ENCODE results near the gene SMARCA5. TPM values are rescaled to one million over a fixed set of nuclear protein-coding genes. Genes with fewer than 3 reads are reported as not detected.
A peak's percentile ranks its signal among the peaks of the same experiment; 100 is the strongest.

The SMARCA5 gene
- total RNA-seq, 2 donors from 2014 or later, result 34.5 to 41.2 TPM

DNA sequence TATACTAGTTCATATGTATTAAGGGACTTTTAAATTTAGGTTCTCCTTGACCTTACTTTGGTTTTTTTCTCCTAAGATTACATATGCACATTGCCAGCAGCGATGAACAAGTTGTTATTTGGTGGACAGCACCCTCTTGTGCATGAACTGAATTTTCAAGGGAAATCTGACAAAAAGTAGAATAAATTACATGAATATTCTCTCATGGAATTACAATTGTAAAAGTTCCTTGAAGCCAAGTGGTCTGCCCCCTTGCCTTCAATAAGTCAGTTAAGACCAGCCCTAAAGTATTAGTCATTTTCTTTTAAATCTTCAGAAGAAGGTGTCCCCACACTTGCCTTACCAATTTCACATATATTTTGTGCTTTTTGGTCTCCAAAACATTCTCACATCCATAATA lies 30.7 kb upstream of the SMARCA5 start:
- intact Hi-C loops (cut with DNase I), result loop anchor here (5.0 kb wide), 1 partner anchor 281 kb away; no protein-coding TSS in a partner anchor

DNA sequence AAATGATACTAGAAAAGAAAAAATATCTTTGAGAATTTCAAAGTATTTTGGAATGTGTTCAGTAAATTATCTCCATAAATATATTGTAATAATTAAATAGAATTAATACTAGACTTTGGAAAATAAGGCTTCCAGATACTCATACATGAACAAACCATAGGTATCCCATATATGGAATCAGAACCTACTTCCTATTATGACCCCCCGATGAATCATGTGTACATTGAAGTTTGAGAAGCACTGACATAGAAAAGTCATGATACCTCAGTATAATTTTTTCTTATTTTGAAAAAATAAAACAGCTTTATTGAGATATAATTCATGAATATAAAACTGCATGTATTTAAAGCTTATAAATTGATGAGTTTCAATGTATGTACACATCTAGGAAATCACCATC lies 27.2 kb upstream of the SMARCA5 start:
- no peaks in the 10 kb centered on the region for H3K4me1 ChIP-seq
- H3K36me3 ChIP-seq, result no peaks in the 10 kb centered on the region
- no peaks in the 10 kb centered on the region for H3K9me3 ChIP-seq
- H3K4me3 ChIP-seq, result no peak overlapping the region
- H3K27me3 ChIP-seq, result no peaks in the 10 kb centered on the region
- TF ChIP-seq, protein P1, sequence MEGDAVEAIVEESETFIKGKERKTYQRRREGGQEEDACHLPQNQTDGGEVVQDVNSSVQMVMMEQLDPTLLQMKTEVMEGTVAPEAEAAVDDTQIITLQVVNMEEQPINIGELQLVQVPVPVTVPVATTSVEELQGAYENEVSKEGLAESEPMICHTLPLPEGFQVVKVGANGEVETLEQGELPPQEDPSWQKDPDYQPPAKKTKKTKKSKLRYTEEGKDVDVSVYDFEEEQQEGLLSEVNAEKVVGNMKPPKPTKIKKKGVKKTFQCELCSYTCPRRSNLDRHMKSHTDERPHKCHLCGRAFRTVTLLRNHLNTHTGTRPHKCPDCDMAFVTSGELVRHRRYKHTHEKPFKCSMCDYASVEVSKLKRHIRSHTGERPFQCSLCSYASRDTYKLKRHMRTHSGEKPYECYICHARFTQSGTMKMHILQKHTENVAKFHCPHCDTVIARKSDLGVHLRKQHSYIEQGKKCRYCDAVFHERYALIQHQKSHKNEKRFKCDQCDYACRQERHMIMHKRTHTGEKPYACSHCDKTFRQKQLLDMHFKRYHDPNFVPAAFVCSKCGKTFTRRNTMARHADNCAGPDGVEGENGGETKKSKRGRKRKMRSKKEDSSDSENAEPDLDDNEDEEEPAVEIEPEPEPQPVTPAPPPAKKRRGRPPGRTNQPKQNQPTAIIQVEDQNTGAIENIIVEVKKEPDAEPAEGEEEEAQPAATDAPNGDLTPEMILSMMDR (IDR thresholded peaks at IDR 0.05), result no peak
- H3K27ac ChIP-seq, result no peak overlapping the region
- no peak for DNase-seq
- no peak overlapping the region for H3K9ac ChIP-seq (ENCODE audit: low read depth in 2 of 2, low read length in 2 of 2)
- intact Hi-C loops (cut with DNase I), result no loop called here

More for the DNA sequence above, 30.7 kb upstream of the SMARCA5 start:
- Histone ChIP-seq H3K27me3 (no peaks in the 10 kb centered on the region), H3K36me3 (no peaks in the 10 kb centered on the region), H3K4me3 (no peak overlapping the region), H3K9ac (ENCODE audit: low read depth in 2 of 2, low read length in 2 of 2) (no peak overlapping the region), H3K27ac (no peak overlapping the region), H3K4me1 (no peaks in the 10 kb centered on the region), H3K9me3 (no peaks in the 10 kb centered on the region)
- DNase-seq, result no peak
- TF ChIP-seq, protein P1 (IDR thresholded peaks at IDR 0.05), result peak; percentile 44

DNA sequence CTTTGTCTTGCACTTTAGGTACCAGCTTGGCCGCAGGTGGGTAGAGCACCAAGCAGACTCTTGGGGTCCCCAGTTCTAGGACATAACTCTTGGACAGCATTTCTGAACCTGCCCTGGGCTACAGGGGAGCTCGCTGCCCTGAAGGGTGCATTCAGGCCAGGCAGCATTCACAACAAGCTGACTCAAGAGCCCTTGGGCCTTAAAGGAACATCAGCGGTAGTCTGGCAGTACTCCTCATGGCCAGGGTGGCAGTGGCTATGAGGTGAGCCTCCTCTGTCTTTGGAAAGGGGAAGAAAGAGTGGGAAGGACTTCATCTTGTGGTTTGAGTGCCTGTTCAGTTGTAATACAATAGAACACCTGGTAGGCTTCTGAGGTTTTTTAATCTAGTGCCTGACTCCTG lies 24.8 kb upstream of the SMARCA5 start:
- Histone ChIP-seq H3K9me3 (no peaks in the 10 kb centered on the region), H3K36me3 (no peaks in the 10 kb centered on the region), H3K27me3 (no peaks in the 10 kb centered on the region), H3K9ac (ENCODE audit: low read depth in 2 of 2, low read length in 2 of 2) (no peak overlapping the region), H3K4me3 (no peak overlapping the region), H3K4me1 (no peaks in the 10 kb centered on the region), H3K27ac (no peak overlapping the region)
- DNase-seq, result no peak
- TF ChIP-seq, protein P1 (IDR thresholded peaks at IDR 0.05), result no peak
- intact Hi-C loops (cut with DNase I), result no loop called here

DNA sequence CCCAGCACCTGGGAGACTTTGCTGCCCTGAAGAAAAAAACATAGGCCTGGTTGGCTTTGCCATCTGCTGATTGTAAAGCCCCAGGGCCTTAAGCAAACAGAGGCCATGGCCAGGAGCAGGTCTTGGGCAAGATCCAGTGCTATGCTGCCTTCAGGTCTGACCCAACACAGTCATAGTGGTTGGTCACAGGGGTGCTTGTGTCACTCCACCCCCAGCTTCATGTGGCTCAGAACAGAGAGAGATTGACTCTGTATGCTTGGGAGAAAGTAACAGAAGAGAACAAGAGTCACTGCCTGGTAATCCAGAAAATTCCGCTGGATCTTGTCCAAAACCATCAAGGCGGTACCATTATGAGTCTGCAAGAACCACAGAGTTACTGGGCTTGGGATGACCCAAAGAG lies 24.4 kb upstream of the SMARCA5 start:
- TF ChIP-seq, protein P1 (IDR thresholded peaks at IDR 0.05), result no peak
- no peaks in the 10 kb centered on the region for H3K4me1 ChIP-seq
- no peaks in the 10 kb centered on the region for H3K9me3 ChIP-seq
- H3K4me3 ChIP-seq, result no peak overlapping the region
- no peak for DNase-seq
- no peak overlapping the region for H3K9ac ChIP-seq (ENCODE audit: low read depth in 2 of 2, low read length in 2 of 2)
- H3K27me3 ChIP-seq, result no peaks in the 10 kb centered on the region
- no peak overlapping the region for H3K27ac ChIP-seq
- no peaks in the 10 kb centered on the region for H3K36me3 ChIP-seq
- intact Hi-C loops (cut with DNase I), result no loop called here

DNA sequence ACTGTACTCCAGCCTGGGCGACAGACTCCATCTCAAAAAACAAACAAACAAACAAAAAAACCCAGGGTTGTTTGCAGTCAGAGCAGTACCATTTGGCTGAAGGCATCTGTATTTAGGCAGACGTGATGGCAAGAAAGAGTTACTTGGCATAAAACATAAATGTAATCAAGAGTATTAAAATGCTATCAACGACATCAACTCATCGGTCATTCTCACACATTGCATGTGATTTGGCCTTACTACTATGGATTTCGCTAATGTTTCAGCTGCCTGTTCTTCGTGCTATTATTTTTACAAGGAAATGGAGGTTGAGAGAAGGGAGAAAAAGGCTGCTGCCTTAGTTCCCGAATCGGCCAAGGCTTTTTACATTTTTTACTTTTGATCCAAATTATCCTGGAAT lies 15.5 kb upstream of the SMARCA5 start:
- Histone ChIP-seq H3K9ac (ENCODE audit: low read depth in 2 of 2, low read length in 2 of 2) (no peak overlapping the region), H3K4me3 (no peak overlapping the region), H3K27me3 (no peaks in the 10 kb centered on the region), H3K4me1 (no peaks in the 10 kb centered on the region), H3K27ac (no peak overlapping the region), H3K36me3 (no peaks in the 10 kb centered on the region), H3K9me3 (no peaks in the 10 kb centered on the region)
- no peak for DNase-seq
- intact Hi-C loops (cut with DNase I), result no loop called here
- TF ChIP-seq, protein P1 (IDR thresholded peaks at IDR 0.05), result no peak

DNA sequence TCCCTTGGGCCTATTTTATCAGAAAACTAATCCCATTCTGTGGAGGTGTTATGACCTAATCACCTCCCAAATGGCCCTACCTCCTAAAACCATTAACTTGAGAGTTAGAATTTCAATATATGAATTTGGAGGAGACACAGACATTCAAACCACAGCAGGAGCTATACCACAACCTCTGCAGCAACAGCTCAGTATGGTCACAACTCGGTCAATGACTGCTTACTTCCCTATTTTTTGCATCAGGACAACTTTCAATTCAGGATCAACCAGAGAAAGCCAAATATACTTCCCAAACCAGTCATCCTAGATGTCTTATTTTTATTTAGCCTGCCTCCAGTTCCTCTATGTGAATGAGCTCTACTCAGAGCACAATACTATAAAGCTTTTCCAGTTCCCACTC lies 11.3 kb upstream of the SMARCA5 start:
- TF ChIP-seq, protein P1 (IDR thresholded peaks at IDR 0.05), result no peak
- H3K9ac ChIP-seq (ENCODE audit: low read depth in 2 of 2, low read length in 2 of 2), result no peak overlapping the region
- DNase-seq, result no peak
- H3K27me3 ChIP-seq, result no peaks in the 10 kb centered on the region
- H3K9me3 ChIP-seq, result no peaks in the 10 kb centered on the region
- H3K36me3 ChIP-seq, result no peaks in the 10 kb centered on the region
- H3K4me3 ChIP-seq, result no peak overlapping the region
- H3K4me1 ChIP-seq, result no peaks in the 10 kb centered on the region
- H3K27ac ChIP-seq, result no peak overlapping the region
- intact Hi-C loops (cut with DNase I), result no loop called here

Data from colonic mucosa (tissue), 4 donors.